ENCODE measurements around the gene ZNF777.

Gene ZNF777

DNA sequence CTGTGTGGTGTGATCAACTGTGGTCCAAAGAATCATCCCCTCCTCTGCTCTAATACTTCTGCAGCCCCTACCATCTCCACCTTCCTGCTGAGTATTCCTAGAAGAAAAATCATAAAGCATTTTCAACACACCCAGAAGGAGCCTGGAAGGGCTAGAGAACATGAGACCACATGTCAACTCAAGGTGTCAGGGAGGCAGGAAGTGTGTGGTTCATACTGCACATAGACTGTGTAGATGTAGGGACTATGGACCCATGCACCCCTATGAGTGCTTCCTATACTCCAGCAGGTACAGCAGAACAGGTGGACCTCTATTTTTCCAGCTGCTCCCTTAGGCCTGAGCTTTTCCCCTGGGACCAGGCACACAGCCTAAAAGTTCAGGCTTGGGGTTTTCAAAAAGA is 39.3 kb upstream of the ZNF777 start:
- Histone ChIP-seq H2BK5ac (ENCODE audit: low read length) (no peak overlapping the region), H3K4me1 (ENCODE audit: control insufficient read depth, low read depth, low read length) (peaks cover under 1% of the 10 kb centered on the region), H4K8ac (ENCODE audit: low read depth, low read length) (no peak overlapping the region), H3K4me3 (ENCODE audit: low read length) (no peak overlapping the region), H3K4ac (ENCODE audit: low read depth, low read length) (no peak overlapping the region), H3K18ac (ENCODE audit: low read length) (no peak overlapping the region), H3K79me2 (ENCODE audit: control insufficient read depth, insufficient read depth, low read length) (peaks cover 4% of the 10 kb centered on the region), H3K79me1 (ENCODE audit: low read length) (peaks cover 6% of the 10 kb centered on the region), H2BK120ac (ENCODE audit: low read depth, low read length) (no peak overlapping the region), H3K36me3 (ENCODE audit: control insufficient read depth, insufficient read depth, low read length) (no peaks in the 10 kb centered on the region), H2AK5ac (ENCODE audit: low read length) (no peak overlapping the region), H3K9ac (ENCODE audit: low read length) (no peak overlapping the region), H3K23ac (ENCODE audit: low read length) (no peak overlapping the region), H4K5ac (ENCODE audit: low read length) (no peak overlapping the region), H2BK15ac (replicated peaks; ENCODE audit: low read depth) (no peak overlapping the region), H3K56ac (ENCODE audit: low read length) (no peak overlapping the region), H3K27ac (ENCODE audit: low read depth, low read length) (no peak overlapping the region), H3K4me2 (ENCODE audit: low read length) (no peak overlapping the region), H3K27me3 (ENCODE audit: insufficient read depth, low read length, poor library complexity) (no peaks in the 10 kb centered on the region)
- DNase-seq = no peak

DNA sequence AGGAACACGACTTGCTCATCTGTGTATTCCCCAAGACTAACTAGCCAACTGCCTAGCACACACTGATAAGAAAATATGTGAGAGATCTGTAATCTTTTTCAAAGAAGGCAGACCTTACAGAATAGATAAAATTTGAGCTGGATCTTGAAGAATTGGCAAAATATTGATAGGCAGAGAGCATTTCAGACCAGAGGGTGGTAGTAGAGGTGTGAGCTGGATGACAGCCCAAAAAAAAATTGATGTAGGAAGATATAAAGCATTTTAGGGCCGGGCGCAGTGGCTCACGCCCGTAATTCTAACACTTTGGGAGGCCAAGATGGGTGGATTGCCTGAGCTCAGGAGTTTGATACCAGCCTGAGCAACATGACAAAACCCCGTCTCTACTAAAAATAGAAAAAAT is 37.9 kb upstream of the ZNF777 start:
- no peak overlapping the region for H3K4me2 ChIP-seq (ENCODE audit: low read length)
- H3K27me3 ChIP-seq (ENCODE audit: insufficient read depth, low read length, poor library complexity) = no peaks in the 10 kb centered on the region
- H3K9ac ChIP-seq (ENCODE audit: low read length) = no peak overlapping the region
- no peak overlapping the region for H3K23ac ChIP-seq (ENCODE audit: low read length)
- H2BK120ac ChIP-seq (ENCODE audit: low read depth, low read length) = no peak overlapping the region
- H2BK15ac ChIP-seq (replicated peaks; ENCODE audit: low read depth) = no peak overlapping the region
- no peaks in the 10 kb centered on the region for H3K36me3 ChIP-seq (ENCODE audit: control insufficient read depth, insufficient read depth, low read length)
- H3K56ac ChIP-seq (ENCODE audit: low read length) = no peak overlapping the region
- no peak overlapping the region for H2AK5ac ChIP-seq (ENCODE audit: low read length)
- H3K4me1 ChIP-seq (ENCODE audit: control insufficient read depth, low read depth, low read length) = peaks cover 2% of the 10 kb centered on the region
- no peak overlapping the region for H3K4me3 ChIP-seq (ENCODE audit: low read length)
- H3K18ac ChIP-seq (ENCODE audit: low read length) = no peak overlapping the region
- H3K27ac ChIP-seq (ENCODE audit: low read depth, low read length) = no peak overlapping the region
- no peak overlapping the region for H4K8ac ChIP-seq (ENCODE audit: low read depth, low read length)
- H3K79me1 ChIP-seq (ENCODE audit: low read length) = peaks cover 11% of the 10 kb centered on the region
- no CpG with 5 or more reads among the region's 6 CpGs for WGBS (ENCODE audit: extremely low coverage, insufficient coverage, low lambda C conversion rate)
- DNase-seq = peak; percentile 31
- H3K4ac ChIP-seq (ENCODE audit: low read depth, low read length) = no peak overlapping the region
- no peak overlapping the region for H4K5ac ChIP-seq (ENCODE audit: low read length)
- no peak overlapping the region for H2BK5ac ChIP-seq (ENCODE audit: low read length)
- H3K79me2 ChIP-seq (ENCODE audit: control insufficient read depth, insufficient read depth, low read length) = peaks cover 5% of the 10 kb centered on the region

DNA sequence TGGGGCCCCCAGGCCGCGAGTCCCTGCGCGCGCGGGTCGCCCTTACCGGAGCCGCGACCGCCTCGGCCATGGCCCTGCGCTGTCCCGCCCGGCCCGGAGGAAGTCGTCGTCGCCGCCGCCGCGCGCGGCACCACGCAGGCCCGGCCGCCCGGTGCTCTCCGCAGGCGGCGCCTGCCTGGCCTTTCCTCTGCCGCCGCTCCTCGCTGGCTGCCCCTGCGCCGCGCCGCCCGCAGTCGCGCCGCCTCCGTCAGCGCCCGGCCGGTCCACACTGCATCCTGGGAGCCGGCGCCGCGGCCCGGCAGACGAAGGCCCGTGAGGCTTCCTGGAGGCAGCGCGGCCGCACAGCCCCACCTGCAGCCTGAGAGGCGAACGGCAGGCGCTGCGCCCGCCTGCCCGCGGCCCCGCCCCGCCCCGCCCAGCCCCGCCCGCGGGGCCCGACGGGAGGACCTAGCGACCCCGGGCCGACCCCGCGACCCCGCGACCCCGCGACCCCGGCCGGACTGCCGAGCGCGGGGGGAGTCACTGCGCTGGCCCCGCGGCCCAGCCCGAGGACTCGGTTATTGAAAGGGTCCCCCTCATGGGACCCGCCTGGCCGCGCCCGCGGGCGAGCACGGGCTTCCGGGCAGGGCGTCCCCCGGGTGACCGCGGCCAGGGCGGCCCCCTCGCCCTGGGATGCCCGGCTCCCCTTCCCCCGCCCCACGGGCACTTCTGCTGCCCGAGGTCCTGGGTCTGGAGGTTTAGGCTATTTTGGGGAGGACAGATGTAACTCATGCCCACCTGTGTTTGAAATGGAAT is 36.8 kb upstream of the ZNF777 start, which contains the start of gene ZNF746:
ZNF746 (minus strand) TSS at position 343 of the 795 bp plus-strand sequence; CDS start at position 70, 273 bp downstream.
- no peak within 1 kb of the TSS for H2AK5ac ChIP-seq (ENCODE audit: low read length)
- H2BK120ac ChIP-seq (ENCODE audit: low read depth, low read length) = peak within 1 kb of the TSS; percentile 69
- H2BK15ac ChIP-seq (replicated peaks; ENCODE audit: low read depth) = no peak within 1 kb of the TSS
- peak within 1 kb of the TSS; percentile 97 for H3K4ac ChIP-seq (ENCODE audit: low read depth, low read length)
- peak within 1 kb of the TSS; percentile 97 for H3K18ac ChIP-seq (ENCODE audit: low read length)
- peak; percentile 89 for DNase-seq
- peaks cover 4% of the 10 kb centered on the region for H3K36me3 ChIP-seq (ENCODE audit: control insufficient read depth, insufficient read depth, low read length)
- H3K4me3 ChIP-seq (ENCODE audit: low read length) = peak within 1 kb of the TSS; percentile 47
- no peaks in the 10 kb centered on the region for H3K27me3 ChIP-seq (ENCODE audit: insufficient read depth, low read length, poor library complexity)
- peak within 1 kb of the TSS; percentile 44 for H4K8ac ChIP-seq (ENCODE audit: low read depth, low read length)
- peak within 1 kb of the TSS; percentile 23 for H3K4me2 ChIP-seq (ENCODE audit: low read length)
- H4K5ac ChIP-seq (ENCODE audit: low read length) = no peak within 1 kb of the TSS
- no peak within 1 kb of the TSS for H2BK5ac ChIP-seq (ENCODE audit: low read length)
- H3K79me1 ChIP-seq (ENCODE audit: low read length) = peaks cover 11% of the 10 kb centered on the region
- no CpG with 5 or more reads among the region's 109 CpGs for WGBS (ENCODE audit: extremely low coverage, insufficient coverage, low lambda C conversion rate)
- peak within 1 kb of the TSS; percentile 63 for H3K9ac ChIP-seq (ENCODE audit: low read length)
- peak within 1 kb of the TSS; percentile 55 for H3K27ac ChIP-seq (ENCODE audit: low read depth, low read length)
- H3K23ac ChIP-seq (ENCODE audit: low read length) = peak within 1 kb of the TSS; percentile 89
- H3K79me2 ChIP-seq (ENCODE audit: control insufficient read depth, insufficient read depth, low read length) = peaks cover 5% of the 10 kb centered on the region
- H3K56ac ChIP-seq (ENCODE audit: low read length) = peak within 1 kb of the TSS; percentile 66
- peaks cover 2% of the 10 kb centered on the region for H3K4me1 ChIP-seq (ENCODE audit: control insufficient read depth, low read depth, low read length)

DNA sequence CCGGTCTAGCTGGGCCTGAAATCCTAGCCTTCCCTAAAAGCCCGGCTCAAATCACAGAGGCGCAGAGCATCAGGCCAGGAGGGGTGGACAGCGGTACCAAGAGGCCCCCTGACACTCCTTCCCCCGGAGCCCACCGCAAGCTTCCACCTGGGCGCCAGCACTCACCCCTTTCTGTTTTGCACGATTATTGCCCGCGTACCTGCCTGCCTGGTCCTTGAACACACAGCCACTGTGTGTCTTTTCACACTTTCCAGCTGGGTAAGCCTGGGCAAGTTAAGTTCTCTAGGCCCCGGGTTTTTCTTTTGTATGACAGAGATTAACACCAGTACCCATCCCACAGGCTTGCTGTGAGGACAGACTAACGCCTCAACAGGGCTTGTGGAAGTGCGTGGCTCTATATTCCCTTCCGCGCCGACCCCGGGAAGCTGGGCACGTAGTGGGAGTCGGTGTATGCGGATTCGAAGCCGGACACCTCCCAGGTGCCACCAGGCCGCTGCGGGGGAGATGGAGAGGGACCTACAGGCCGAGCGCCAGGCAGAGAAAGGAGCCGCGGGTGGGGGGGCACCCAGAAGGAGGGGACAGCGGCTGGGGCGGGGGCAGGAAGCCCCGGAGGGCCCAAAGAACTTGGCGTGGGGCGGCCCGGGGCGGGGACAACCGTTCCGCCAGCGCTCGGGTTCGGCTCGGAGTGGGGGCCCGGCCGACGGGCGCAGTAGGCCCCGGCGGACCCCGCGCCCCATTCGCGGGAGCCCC is 36.0 kb upstream of the ZNF777 start:
- Histone ChIP-seq H2BK5ac (ENCODE audit: low read length) (no peak overlapping the region), H2BK120ac (ENCODE audit: low read depth, low read length) (peak overlapping the region; percentile 69), H4K5ac (ENCODE audit: low read length) (no peak overlapping the region), H3K4me1 (ENCODE audit: control insufficient read depth, low read depth, low read length) (peaks cover 2% of the 10 kb centered on the region), H3K18ac (ENCODE audit: low read length) (peak overlapping the region; percentile 97), H3K9ac (ENCODE audit: low read length) (peak overlapping the region; percentile 63), H3K4ac (ENCODE audit: low read depth, low read length) (peak overlapping the region; percentile 97), H3K4me2 (ENCODE audit: low read length) (peak overlapping the region; percentile 23), H2AK5ac (ENCODE audit: low read length) (no peak overlapping the region), H4K8ac (ENCODE audit: low read depth, low read length) (no peak overlapping the region), H3K79me2 (ENCODE audit: control insufficient read depth, insufficient read depth, low read length) (peaks cover 5% of the 10 kb centered on the region), H3K4me3 (ENCODE audit: low read length) (peak overlapping the region; percentile 23), H2BK15ac (replicated peaks; ENCODE audit: low read depth) (no peak overlapping the region), H3K27ac (ENCODE audit: low read depth, low read length) (no peak overlapping the region), H3K79me1 (ENCODE audit: low read length) (peaks cover 11% of the 10 kb centered on the region), H3K27me3 (ENCODE audit: insufficient read depth, low read length, poor library complexity) (no peaks in the 10 kb centered on the region), H3K23ac (ENCODE audit: low read length) (peak overlapping the region; percentile 89), H3K56ac (ENCODE audit: low read length) (peak overlapping the region; percentile 66), H3K36me3 (ENCODE audit: control insufficient read depth, insufficient read depth, low read length) (peaks cover 4% of the 10 kb centered on the region)
- no CpG with 5 or more reads among the region's 51 CpGs for WGBS (ENCODE audit: extremely low coverage, insufficient coverage, low lambda C conversion rate)
- peak; percentile 31 for DNase-seq

DNA sequence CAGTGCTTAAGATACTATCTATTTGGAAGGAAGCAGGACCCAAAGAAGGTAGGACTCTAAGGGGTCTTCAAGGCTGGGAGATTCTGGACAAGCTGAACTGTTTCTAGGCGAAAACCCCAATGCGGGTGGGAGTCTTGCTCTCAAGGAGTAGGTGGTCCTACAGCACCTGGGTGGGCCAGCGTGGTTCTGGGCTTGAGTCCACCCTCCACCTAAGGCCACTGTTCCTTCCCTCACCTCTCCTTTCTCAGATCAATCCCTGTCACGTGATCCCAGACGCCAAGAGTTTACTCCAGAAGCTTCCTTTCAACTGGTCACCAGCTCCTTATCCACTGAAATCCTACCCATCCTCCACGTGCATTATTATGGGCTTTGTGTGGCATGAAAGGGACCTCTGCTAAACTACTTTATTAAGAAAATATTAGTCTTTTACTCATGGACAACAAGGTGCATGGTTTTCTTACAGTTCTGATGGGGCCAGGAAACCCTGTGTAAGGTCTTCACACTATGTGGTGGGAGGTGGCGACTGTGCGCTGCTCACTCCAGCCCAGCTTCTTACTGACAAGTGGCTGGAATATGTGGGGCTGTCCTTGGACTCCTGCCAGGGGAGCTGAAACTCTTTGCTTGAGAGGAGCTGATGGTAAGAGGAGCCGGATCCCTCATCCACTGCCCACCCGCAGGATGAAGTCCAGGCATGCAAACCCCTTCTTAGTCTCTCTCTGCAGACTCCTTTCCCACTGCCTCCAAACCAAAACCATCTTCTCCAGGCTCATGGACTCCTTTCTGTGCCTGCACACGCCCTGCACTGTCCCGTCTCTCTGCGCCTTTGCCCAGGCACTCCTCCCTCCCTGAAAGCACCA is 35.2 kb upstream of the ZNF777 start:
- DNase-seq = no peak
- Histone ChIP-seq H3K4me3 (ENCODE audit: low read length) (no peak overlapping the region), H3K4me2 (ENCODE audit: low read length) (no peak overlapping the region), H2AK5ac (ENCODE audit: low read length) (no peak overlapping the region), H3K27me3 (ENCODE audit: insufficient read depth, low read length, poor library complexity) (no peaks in the 10 kb centered on the region), H3K79me2 (ENCODE audit: control insufficient read depth, insufficient read depth, low read length) (peaks cover 5% of the 10 kb centered on the region), H3K9ac (ENCODE audit: low read length) (peak overlapping the region; percentile 38), H3K56ac (ENCODE audit: low read length) (peak overlapping the region; percentile 15), H3K4me1 (ENCODE audit: control insufficient read depth, low read depth, low read length) (peaks cover 2% of the 10 kb centered on the region), H3K27ac (ENCODE audit: low read depth, low read length) (no peak overlapping the region), H4K5ac (ENCODE audit: low read length) (no peak overlapping the region), H2BK120ac (ENCODE audit: low read depth, low read length) (no peak overlapping the region), H3K23ac (ENCODE audit: low read length) (no peak overlapping the region), H2BK5ac (ENCODE audit: low read length) (no peak overlapping the region), H3K18ac (ENCODE audit: low read length) (no peak overlapping the region), H3K4ac (ENCODE audit: low read depth, low read length) (no peak overlapping the region), H4K8ac (ENCODE audit: low read depth, low read length) (no peak overlapping the region), H2BK15ac (replicated peaks; ENCODE audit: low read depth) (no peak overlapping the region), H3K36me3 (ENCODE audit: control insufficient read depth, insufficient read depth, low read length) (peaks cover 4% of the 10 kb centered on the region), H3K79me1 (ENCODE audit: low read length) (peaks cover 11% of the 10 kb centered on the region)
- no CpG with 5 or more reads among the region's 13 CpGs for WGBS (ENCODE audit: extremely low coverage, insufficient coverage, low lambda C conversion rate)

Data from mesendoderm (in vitro differentiated cells).